ENCODE results near the gene USP10.

GRCh38 chr16:84800158-84800978 lies 100.6 kb downstream of the USP10 start:
- TF ChIP-seq CTCF (IDR thresholded peaks at IDR 0.05): no peak
- no peak for TF ChIP-seq POLR2A (IDR thresholded peaks at IDR 0.05)
